HEK293 (cell line): ENCODE results near the gene UTP3.

Source experiments
- CTCF ChIP-seq: fragments of 450-650 bp; formaldehyde crosslinking; IDR thresholded peaks from 2 replicates; pipeline ENCODE4 v1.5.1; 2016; ENCODE audit warnings: missing biosample characterization, missing genetic modification characterization
- KLF1 ChIP-seq: fragments of 450-650 bp; formaldehyde crosslinking; IDR thresholded peaks from 2 replicates; pipeline ENCODE4 v1.5.1; 2016; ENCODE audit warnings: missing biosample characterization, missing genetic modification characterization
- SP7 ChIP-seq: fragments of 450-650 bp; formaldehyde crosslinking; IDR thresholded peaks from 2 replicates; pipeline ENCODE4 v1.5.1; 2016; ENCODE audit warnings: missing biosample characterization, missing genetic modification characterization
- TCF7L2 ChIP-seq: IDR thresholded peaks from 2 replicates; pipeline ENCODE4 v1.6.1; 2011; ENCODE audit warnings: low read depth, mild to moderate bottlenecking, inconsistent platforms, low read length, moderate library complexity, borderline replicate concordance
- ZNF112 ChIP-seq: fragments of 450-650 bp; formaldehyde crosslinking; IDR thresholded peaks from 2 replicates; pipeline ENCODE4 v1.5.0; 2017; ENCODE audit warnings: missing biosample characterization, missing genetic modification characterization
- ZNF138 ChIP-seq: fragments of 450-650 bp; formaldehyde crosslinking; IDR thresholded peaks from 2 replicates; pipeline ENCODE4 v1.5.1; 2016; ENCODE audit warnings: missing biosample characterization, missing genetic modification characterization, borderline replicate concordance
- ZNF239 ChIP-seq: fragments of 450-650 bp; formaldehyde crosslinking; IDR thresholded peaks from 2 replicates; pipeline ENCODE4 v1.5.1; 2016; ENCODE audit warnings: missing biosample characterization, missing genetic modification characterization
- ZNF639 ChIP-seq: fragments of 450-650 bp; formaldehyde crosslinking; IDR thresholded peaks from 2 replicates; pipeline ENCODE4 v1.5.1; 2016; ENCODE audit warnings: missing biosample characterization, missing genetic modification characterization

- TF ChIP-seq CTCF (tag by site-specific recombination) (no peak), KLF1 (tag by site-specific recombination) (no peak), ZNF639 (tag by site-specific recombination) (no peak), ZNF239 (no peak), ZNF138 (no peak), ZNF112 (tag by site-specific recombination) (no peak), TCF7L2 (no peak), SP7 (tag by site-specific recombination) (no peak)
These were observed 48.7 kb downstream of the UTP3 start for GRCh38 chr4:70737006-70737405.
